Chondrocyte (in vitro differentiated cells): Measurements from ENCODE around the gene EPN2. TPM values are rescaled to one million over a fixed set of nuclear protein-coding genes. Genes with fewer than 3 reads are reported as not detected.

Experiments used
- DNase-seq: peaks from one replicate; pipeline ENCODE4 v3.0.0; 2021; ENCODE audit warnings: mixed read lengths, low spot score
- H3K27ac Mint-ChIP-seq: one replicate; pipeline ENCODE4 v1.8.0; 2021; ENCODE audit warnings: mild to moderate bottlenecking, moderate library complexity, mixed read lengths; ENCODE audit not compliant: unreplicated experiment
- H3K27me3 Mint-ChIP-seq: 2 replicates; pipeline ENCODE4 v1.8.0; 2021; ENCODE audit warnings: low read depth, mixed read lengths
- H3K36me3 Mint-ChIP-seq: 2 replicates; pipeline ENCODE4 v1.8.0; 2021; ENCODE audit warnings: low read depth, mixed read lengths
- H3K4me1 Mint-ChIP-seq: 2 replicates; pipeline ENCODE4 v1.8.0; 2021; ENCODE audit warnings: low read depth, mild to moderate bottlenecking, mixed read lengths
- H3K4me3 Mint-ChIP-seq: one replicate; pipeline ENCODE4 v1.8.0; 2021; ENCODE audit warnings: mild to moderate bottlenecking, moderate library complexity, mixed read lengths; ENCODE audit not compliant: unreplicated experiment
- H3K9me3 Mint-ChIP-seq: 2 replicates; pipeline ENCODE4 v1.8.0; 2021; ENCODE audit warnings: low read depth, mixed read lengths
- total RNA-seq: library from RNA; stranded (reverse); gene quantifications from 3 replicates; pipeline ENCODE4 v1.2.1, GENCODE V29; 2021
- TF ChIP-seq, protein P1 (sequence below): fragments of 200-600 bp; sonication (generic); IDR thresholded peaks from 2 replicates; pipeline ENCODE4 v1.5.0; 2021; ENCODE audit warnings: antibody characterized with exemption, mild to moderate bottlenecking, moderate library complexity

Gene EPN2
- total RNA-seq, 1 donor from 2014 or later = 37.8 TPM

DNA sequence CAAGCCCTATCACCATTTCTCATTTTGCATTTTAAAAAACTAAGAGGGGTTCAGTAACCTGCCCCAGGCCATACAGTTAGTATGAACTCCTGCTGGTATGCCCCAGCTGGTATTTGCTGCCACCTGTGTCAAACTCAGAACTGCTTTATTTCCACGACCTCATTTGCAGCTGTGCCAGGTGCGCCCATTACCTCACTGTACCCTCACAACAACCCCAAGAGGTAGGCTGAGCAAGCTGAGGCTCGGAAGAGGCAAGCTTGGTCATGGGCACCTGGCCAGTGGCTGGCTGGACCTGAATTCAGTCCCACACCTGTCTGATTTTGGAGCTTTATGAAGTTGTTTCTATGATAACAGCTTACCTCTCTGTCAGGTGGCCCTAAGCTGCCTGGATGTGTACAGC, 7.6 kb downstream of the EPN2 start:
- Mint-ChIP-seq H3K4me1 (peaks cover 30% of the 10 kb centered on the region), H3K9me3 (no peaks in the 10 kb centered on the region), H3K4me3 (no peak overlapping the region), H3K27ac (no peak overlapping the region), H3K36me3 (peaks cover 1% of the 10 kb centered on the region), H3K27me3 (no peaks in the 10 kb centered on the region)
- TF ChIP-seq, protein P1, sequence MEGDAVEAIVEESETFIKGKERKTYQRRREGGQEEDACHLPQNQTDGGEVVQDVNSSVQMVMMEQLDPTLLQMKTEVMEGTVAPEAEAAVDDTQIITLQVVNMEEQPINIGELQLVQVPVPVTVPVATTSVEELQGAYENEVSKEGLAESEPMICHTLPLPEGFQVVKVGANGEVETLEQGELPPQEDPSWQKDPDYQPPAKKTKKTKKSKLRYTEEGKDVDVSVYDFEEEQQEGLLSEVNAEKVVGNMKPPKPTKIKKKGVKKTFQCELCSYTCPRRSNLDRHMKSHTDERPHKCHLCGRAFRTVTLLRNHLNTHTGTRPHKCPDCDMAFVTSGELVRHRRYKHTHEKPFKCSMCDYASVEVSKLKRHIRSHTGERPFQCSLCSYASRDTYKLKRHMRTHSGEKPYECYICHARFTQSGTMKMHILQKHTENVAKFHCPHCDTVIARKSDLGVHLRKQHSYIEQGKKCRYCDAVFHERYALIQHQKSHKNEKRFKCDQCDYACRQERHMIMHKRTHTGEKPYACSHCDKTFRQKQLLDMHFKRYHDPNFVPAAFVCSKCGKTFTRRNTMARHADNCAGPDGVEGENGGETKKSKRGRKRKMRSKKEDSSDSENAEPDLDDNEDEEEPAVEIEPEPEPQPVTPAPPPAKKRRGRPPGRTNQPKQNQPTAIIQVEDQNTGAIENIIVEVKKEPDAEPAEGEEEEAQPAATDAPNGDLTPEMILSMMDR = no peak
- DNase-seq = no peak

DNA sequence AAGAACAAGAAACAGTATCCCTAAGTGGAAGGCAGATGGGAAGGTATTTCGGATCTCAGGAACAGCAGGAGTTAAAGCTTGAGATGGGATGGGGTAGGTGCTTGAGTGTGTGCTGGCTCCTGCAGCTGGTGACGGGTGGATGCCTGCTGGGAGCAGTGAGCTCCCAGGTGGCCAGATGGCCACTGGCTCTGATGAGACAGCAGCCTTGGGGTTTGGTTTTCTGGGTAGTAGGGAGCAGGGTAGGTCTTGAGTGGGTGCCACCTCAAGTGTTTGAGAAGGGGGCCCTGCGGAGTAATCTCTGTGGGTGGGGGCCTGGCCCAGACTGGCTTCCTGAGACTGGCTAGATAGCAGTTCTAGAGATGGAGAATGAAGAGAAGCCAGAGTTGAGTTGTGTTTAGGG, 10.3 kb downstream of the EPN2 start:
- Mint-ChIP-seq H3K27ac (no peak overlapping the region), H3K9me3 (no peaks in the 10 kb centered on the region)

DNA sequence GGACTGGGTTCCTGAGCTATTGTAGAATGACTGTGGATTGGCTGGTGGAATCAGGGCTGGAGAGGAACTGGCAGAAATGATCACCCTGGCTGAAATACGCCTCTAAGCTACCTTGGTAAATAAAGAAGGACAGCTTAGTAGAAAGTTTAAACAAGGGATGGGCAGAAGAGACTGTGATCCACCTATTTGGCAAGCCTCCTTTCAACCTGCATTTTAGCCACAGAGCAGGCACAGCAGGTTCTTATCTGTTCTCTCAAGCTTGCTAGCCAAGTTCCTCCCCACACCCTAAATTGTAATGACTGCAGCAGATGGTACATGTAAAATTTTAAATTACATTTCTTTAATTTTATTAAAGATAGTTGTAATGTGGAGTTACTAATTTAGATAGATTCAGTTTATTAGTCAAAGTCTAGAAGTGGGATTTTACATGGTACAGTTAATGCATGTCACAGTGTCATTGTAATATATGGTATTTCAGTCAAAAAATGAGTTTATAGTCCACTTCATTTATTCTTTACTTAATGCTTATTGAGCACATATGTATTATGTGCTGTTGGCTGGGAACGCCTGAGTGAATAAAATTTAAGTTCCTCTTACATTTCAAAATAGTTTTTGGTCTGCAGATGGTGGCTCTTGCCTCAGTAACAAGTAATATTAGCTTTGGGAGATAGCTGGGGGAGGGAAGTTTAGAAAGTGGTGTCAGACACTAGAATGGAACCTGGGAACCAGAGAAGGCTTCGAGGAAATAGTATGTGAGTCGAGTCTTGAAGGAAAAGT, 11.2 kb downstream of the EPN2 start:
- TF ChIP-seq, protein P1 = no peak
- no peak for DNase-seq
- peaks cover 2% of the 10 kb centered on the region for H3K9me3 Mint-ChIP-seq
- peaks cover 33% of the 10 kb centered on the region for H3K4me1 Mint-ChIP-seq
- no peak overlapping the region for H3K4me3 Mint-ChIP-seq
- H3K27me3 Mint-ChIP-seq = no peaks in the 10 kb centered on the region
- H3K27ac Mint-ChIP-seq = peak overlapping the region; percentile 49
- H3K36me3 Mint-ChIP-seq = peaks cover 3% of the 10 kb centered on the region

More for the DNA sequence above, 10.3 kb downstream of the EPN2 start:
- Mint-ChIP-seq H3K4me1 (peaks cover 33% of the 10 kb centered on the region), H3K36me3 (no peaks in the 10 kb centered on the region), H3K27me3 (no peaks in the 10 kb centered on the region), H3K4me3 (no peak overlapping the region)
- TF ChIP-seq, protein P1 = no peak
- no peak for DNase-seq

DNA sequence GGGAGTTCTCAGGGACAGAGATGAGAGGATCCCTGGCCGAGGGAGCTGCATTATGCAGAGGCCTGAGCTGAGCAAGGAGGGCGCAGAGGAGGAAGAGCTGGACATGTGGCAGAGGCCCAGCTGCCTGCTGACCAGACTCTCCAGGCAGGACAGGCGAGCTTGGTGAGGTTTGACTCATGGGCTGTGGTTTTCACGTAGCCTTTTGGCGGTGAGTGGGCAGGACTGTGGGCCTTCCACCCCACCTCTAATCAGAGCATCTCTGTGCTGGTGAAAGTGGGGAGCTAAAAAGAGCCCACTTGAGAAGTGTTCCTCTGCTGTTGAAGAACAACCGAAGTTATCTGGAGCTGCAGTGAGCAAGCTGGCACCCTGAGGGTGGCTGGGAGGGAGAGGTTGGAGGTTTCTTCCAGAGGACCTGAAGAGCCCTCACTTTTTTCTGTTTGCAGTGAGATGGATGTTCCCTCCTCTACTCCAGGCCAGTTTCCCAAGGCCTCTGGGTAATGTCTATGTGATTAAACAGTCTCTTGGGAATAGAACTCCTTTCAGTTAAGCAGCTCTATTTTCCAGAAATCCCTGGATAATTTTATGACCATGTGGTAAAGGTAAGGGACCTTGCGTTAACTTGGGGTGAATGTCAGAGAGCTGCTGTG, 11.9 kb downstream of the EPN2 start:
- peaks cover 3% of the 10 kb centered on the region for H3K36me3 Mint-ChIP-seq
- H3K9me3 Mint-ChIP-seq = peaks cover 2% of the 10 kb centered on the region
- H3K27ac Mint-ChIP-seq = peak overlapping the region; percentile 49
- TF ChIP-seq, protein P1 = no peak
- peaks cover 33% of the 10 kb centered on the region for H3K4me1 Mint-ChIP-seq
- H3K27me3 Mint-ChIP-seq = no peaks in the 10 kb centered on the region
- DNase-seq = no peak
- no peak overlapping the region for H3K4me3 Mint-ChIP-seq

DNA sequence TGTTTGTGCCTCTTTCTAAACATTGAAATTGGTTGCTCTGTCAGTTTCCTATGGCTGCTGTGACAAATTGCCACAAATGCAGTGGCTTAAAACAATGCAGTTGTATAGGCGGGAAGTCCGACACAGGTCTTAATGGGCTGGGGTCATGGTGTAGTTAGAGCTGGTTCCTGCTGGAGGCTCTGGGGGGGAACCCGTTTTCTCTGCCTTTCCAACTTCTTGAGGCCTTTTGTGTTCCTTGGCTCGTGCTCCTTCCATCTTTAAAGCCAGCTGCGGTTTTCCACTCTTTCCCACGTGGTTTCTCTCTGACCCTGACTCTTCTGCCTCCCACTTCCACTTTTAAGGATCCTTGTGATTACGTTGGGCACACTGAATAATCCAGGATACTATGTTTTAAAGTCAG, 12.5 kb downstream of the EPN2 start:
- Mint-ChIP-seq H3K27ac (peak overlapping the region; percentile 41), H3K4me3 (no peak overlapping the region), H3K36me3 (peaks cover 3% of the 10 kb centered on the region), H3K9me3 (peaks cover 2% of the 10 kb centered on the region), H3K4me1 (peaks cover 33% of the 10 kb centered on the region), H3K27me3 (no peaks in the 10 kb centered on the region)
- no peak for DNase-seq
- TF ChIP-seq, protein P1 = no peak
